Heart left ventricle (tissue), 13 donors: ENCODE measurements around the gene IGIP.

ENCODE experiments used
- CTCF ChIP-seq, 12 donors: fragments of 200-600 bp; sonication (generic) in 4 of 12; IDR thresholded peaks; one replicate each; pipeline versions ENCODE4 v1.5.0 to v1.8.0; 2018 to 2022; ENCODE audit warnings: antibody characterized with exemption in 12 of 12, mild to moderate bottlenecking in 5 of 12
- POLR2A ChIP-seq, 2 donors: fragments of 450-650 bp; IDR thresholded peaks; one replicate each; pipeline ENCODE4 v1.6.1; 2017; ENCODE audit warnings: antibody characterized with exemption in 2 of 2, mild to moderate bottlenecking in 2 of 2, moderate library complexity in 2 of 2
- donor health status: ischemic (EF 13 %, LVEDD 7.1; RV severe dilation, severe dysfunction).
- donor health status: DM: no; HTN: yes; CAD: no.
- donor health status: DM: no; HTN: no; CAD: no.
- donor health status: ischemic (EF 25% LVEDD 6.9; RV normal size, moderate dysfunction).
- donor health status: ischemic (EF 25% LVEDD 5.7; RV mildly dilated, moderate dysfunction).
- donor health status: ischemic (EF 35%, LVEDD 5.7; RV mildly dilated, moderate dysfunction).
- donor health status: nonischemic (EF 11% LVEDD 7.7; RV severe dilation, severe dysfunction).
- donor health status: DM: yes; HTN: yes; CAD: no.
- donor health status: PGD.
- donor health status: ischemic (EF 29% LVEDD 5.4; RV normal size, mild dysfunction).
- donor health status: nonischemic (EF 23%, LVEDD 6.1; RV moderate dilation, normal function).

GRCh38 chr5:140125637-140126036 is at the start of gene IGIP:
- TF ChIP-seq POLR2A (IDR thresholded peaks at IDR 0.05) (no peak), CTCF (IDR thresholded peaks at IDR 0.05) (no peak)
